Transverse colon (tissue), 4 donors: ENCODE results near the gene SSR3.

Experiments used
- POLR2A ChIP-seq: fragments of 450-650 bp; IDR thresholded peaks from one replicate; pipeline ENCODE4 v1.6.1; 2016; ENCODE audit warnings: antibody characterized with exemption, mild to moderate bottlenecking, moderate library complexity
- POLR2AphosphoS5 ChIP-seq, 3 donors: sonication (generic); formaldehyde crosslinking; IDR thresholded peaks; one replicate each; pipeline ENCODE4 v1.6.1; 2016; ENCODE audit warnings: antibody characterized with exemption in 3 of 3
- TF ChIP-seq, protein P1 (sequence below), 5 experiments: fragments of 200-600 bp in 3 of 5; fragments of 450-650 bp in 2 of 5; sonication (generic) in 3 of 5; IDR thresholded peaks; 1 replicate in 2 of 5; 2 replicates in 3 of 5; pipeline ENCODE4 v1.5.1; 2016 to 2017; ENCODE audit warnings: antibody characterized with exemption in 5 of 5, inconsistent platforms in 3 of 5, mild to moderate bottlenecking in 2 of 5, moderate library complexity in 1 of 5

DNA sequence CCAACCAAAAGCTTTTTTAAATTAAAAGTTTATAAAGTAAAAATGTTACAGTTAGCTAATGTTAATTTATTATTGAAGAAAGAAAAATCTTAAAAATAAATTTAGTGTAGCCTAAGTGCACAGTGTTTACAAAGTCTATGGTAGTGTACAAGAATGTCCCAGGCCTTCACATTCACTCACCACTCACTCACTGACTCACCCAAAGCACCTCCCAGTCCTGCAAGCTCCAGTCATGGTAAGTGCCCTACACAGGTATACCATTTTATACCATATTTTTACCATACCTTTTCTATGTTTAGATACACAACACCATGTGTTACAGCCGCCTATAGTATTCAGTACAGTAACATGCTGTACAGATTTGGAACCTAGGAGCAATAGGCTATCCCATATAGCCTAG is 29.1 kb downstream of the SSR3 start:
- no peak for TF ChIP-seq POLR2A
- TF ChIP-seq, protein P1, sequence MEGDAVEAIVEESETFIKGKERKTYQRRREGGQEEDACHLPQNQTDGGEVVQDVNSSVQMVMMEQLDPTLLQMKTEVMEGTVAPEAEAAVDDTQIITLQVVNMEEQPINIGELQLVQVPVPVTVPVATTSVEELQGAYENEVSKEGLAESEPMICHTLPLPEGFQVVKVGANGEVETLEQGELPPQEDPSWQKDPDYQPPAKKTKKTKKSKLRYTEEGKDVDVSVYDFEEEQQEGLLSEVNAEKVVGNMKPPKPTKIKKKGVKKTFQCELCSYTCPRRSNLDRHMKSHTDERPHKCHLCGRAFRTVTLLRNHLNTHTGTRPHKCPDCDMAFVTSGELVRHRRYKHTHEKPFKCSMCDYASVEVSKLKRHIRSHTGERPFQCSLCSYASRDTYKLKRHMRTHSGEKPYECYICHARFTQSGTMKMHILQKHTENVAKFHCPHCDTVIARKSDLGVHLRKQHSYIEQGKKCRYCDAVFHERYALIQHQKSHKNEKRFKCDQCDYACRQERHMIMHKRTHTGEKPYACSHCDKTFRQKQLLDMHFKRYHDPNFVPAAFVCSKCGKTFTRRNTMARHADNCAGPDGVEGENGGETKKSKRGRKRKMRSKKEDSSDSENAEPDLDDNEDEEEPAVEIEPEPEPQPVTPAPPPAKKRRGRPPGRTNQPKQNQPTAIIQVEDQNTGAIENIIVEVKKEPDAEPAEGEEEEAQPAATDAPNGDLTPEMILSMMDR (IDR thresholded peaks at IDR 0.05), result no peak
- TF ChIP-seq POLR2AphosphoS5 (IDR thresholded peaks at IDR 0.05), result no peak
